SW 1271 (cell line): Measurements from ENCODE around the gene MOCS3.

Experiments used
- DNase-seq, 2 experiments: peaks; one replicate each; lab custom pipeline; 2025; lab: John Stamatoyannopoulos, UW

Gene MOCS3, protein sequence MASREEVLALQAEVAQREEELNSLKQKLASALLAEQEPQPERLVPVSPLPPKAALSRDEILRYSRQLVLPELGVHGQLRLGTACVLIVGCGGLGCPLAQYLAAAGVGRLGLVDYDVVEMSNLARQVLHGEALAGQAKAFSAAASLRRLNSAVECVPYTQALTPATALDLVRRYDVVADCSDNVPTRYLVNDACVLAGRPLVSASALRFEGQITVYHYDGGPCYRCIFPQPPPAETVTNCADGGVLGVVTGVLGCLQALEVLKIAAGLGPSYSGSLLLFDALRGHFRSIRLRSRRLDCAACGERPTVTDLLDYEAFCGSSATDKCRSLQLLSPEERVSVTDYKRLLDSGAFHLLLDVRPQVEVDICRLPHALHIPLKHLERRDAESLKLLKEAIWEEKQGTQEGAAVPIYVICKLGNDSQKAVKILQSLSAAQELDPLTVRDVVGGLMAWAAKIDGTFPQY

DNA sequence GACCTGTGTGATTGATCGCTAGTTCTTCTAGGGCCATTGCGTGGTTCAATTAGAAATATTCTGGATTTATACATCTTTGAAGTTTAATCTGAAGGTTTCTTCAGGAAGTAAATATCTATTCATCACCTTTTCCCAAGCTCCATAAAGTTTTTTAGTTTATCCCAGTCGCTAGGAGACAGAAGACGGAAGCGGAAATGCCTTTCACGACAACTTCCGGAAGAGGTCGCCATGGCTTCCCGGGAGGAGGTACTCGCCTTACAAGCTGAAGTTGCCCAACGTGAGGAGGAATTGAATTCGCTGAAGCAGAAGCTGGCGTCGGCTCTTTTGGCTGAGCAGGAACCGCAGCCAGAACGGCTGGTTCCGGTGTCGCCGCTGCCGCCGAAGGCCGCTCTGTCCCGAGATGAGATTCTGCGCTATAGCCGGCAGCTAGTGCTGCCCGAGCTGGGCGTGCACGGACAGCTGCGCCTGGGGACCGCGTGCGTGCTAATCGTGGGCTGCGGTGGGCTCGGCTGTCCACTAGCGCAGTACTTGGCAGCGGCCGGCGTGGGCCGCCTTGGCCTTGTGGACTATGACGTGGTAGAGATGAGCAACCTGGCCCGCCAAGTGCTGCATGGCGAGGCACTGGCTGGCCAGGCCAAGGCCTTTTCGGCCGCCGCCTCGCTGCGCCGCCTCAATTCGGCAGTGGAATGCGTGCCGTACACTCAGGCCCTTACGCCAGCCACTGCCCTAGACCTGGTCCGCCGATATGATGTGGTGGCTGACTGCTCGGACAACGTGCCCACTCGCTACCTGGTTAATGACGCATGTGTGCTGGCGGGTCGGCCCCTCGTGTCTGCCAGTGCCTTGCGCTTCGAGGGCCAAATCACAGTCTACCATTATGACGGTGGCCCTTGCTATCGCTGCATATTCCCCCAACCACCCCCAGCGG, at the start of gene MOCS3:
MOCS3 (plus strand) TSS at position 204 of the 928 bp plus-strand sequence; CDS start at position 229, 25 bp downstream.
- peak; percentile 90 to 96 for DNase-seq

DNA sequence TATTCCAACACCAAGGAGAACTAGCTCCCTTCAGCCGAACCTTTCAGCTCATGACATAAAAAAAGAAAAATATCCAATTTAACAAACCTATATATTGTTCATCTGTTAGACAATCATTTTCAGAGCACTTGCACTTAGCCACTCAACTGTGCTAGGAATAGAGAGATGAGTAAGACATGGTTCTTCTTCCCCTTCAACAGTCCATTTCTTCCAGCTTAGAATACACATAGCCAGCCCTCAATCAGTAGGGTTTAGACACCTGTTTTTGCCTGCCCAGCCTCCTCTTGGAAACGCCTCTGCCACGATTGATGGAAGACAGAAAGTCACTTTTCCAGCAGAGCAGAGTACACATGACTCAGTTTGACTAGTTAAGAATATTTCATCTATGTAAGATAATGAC, 49.2 kb upstream of the MOCS3 start:
- no peak for DNase-seq

DNA sequence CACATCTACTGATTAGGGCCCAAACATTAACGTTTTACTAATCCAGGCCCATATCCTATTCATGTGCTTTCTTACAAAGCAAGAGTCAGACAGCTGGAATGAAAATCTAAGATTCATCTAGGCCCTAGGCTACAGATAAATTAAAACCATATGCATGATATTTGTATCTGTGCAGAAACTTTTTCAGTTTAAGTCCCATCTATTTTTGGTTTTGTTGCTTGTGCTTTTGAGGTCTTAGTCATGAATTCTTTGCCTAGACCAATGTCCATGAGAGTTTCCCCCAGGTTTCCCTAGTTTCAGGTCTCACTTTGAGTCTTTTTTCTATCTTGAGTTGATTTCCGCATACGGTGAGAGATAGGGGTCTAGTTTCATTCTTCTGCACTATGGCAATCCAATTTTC, 47.6 kb upstream of the MOCS3 start:
- no peak for DNase-seq

DNA sequence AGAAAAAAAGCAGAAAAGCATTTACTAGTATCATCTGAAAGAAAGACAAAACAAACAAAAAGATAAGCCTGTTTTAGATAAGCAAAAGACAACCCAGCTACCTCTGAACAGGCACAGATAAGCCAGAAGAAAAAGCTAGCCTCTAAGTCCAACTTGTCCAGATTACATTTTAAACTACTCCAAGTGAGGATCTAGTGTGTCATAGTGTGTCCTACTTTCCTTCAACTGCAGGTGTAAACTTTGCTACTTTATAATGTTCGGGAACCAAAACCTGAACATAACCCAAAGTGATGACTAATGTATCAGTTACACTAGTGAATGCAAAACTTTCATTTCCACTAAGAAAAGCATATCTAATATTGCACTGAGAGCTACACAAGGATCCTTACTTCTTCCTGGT, 46.9 kb upstream of the MOCS3 start:
- no peak for DNase-seq

DNA sequence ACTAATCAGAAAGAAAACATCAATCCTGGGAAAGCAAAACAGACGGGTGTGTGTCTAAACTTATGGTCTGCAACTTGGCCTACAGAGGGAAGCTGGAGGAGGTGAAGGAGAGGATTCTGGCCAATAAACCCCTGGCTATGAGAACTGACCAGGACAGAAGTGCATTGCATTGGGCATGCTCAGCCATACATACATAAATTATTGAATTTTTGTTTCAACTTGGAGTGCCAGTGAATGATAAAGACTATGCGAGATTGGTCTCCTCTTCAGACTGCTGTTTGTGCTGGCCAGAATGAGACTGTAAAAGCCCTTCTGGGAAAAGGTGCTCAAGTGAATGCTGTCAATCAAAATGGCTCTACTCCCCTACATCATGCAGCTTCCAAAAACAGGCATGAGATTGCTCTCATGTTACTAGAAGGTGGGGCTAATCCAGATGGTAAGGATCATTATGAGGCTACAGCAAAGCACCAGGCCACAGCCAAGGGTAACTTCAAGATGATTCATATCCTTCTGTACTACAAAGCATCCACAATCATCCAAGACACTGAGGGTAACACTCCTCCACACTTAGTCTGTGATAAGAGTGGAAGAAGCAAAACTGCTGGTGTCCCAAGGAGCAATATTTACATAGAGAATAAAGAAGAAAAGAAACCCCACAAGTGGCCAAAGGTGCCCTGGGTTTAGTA, 44.8 kb upstream of the MOCS3 start:
- peak; percentile 39 to 81 for DNase-seq

DNA sequence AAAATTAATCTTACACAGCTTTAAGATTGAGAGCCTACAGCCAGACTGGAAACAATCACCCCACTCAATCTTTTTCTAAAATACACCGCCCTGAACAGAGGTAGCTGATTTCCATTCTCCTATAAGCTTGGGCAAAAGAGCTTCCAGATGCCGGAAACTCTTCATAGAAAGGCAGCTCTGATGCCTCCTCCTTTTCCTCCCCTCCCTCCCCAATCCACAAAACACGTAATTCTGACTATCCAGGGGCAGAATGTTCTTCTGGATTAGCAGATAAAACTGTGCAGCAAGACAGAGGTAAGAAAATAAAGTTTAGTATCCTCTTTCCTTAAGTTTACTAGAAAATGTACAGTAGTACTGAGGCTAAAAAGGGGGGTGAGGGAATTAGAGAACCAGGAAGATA, 43.2 kb upstream of the MOCS3 start:
- DNase-seq: no peak

DNA sequence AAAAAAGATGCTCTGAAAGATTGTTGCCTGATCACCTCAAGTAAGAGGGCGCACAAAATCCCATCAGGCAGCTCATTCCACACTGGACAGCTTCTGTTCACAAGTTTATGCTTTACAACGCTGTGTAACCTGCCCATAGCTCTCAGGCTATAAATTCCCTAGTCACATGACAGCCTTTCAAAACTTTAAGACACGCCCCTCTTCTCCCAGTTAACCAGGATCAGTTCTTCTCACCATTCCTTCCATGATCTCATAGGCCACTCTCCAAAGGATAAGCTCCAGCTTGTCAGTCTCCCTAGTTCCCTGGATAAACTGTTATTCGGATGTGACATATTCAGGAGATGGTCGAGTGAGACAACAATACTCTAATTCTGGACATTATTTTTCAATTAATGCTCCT, 42.4 kb upstream of the MOCS3 start:
- peak in 1 of 2 experiments; percentile 23 for DNase-seq

DNA sequence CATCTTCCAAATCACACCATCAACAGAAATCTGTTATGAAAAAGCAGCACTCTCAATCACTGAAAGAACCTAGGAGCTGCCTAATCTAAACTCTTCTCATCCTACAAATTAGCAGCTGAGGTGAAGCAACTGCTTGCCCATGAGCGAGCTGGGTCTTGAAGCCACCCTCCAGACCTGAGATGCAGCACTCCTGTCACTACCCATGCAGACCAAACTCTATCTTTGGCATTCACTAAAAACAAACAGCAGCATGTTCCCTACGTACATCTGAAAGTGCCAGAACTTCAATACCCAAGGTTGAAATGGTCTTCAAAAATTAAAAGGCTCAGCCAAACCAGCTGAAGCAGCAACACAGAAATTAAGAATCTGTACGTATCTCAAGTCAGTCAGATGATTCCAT, 41.7 kb upstream of the MOCS3 start:
- DNase-seq: no peak

DNA sequence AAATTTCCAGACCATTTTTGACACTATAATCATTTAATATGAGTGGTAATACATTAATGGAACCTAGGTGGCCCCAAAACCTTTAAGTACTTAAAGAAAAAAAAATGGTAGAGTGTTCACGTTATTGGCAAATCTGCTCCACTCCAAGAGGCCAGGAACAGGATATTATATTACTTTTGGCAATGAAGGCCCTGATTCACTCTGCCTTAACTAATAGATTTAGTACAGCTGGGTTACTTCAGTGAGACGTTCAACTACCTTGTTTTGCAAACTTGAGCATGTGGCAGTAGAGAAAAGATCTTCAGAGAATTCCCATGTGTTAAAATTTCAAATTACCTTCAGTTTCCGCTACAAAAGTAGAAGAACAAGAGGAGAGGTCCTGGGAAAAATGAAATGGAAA, 40.2 kb upstream of the MOCS3 start:
- DNase-seq: no peak

DNA sequence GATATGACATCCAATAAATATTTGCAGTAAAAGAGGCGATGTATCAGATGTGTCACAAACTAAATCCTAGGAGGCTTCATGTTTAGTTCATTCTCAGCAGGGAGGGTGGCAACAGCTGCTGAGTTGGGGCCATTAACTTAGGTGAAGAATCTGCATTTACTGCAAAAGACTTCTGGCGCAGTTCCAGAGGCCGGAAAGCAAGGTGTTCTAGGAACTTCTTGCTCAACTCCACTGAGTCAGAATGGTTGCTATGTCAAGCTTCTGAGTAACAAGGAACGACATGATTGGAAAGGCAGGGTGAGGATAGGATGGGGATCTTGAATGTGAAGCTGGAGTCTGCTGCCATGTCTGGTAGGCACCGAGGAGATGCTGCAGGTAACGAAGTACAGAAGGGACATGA, 39.1 kb upstream of the MOCS3 start:
- peak in 1 of 2 experiments; percentile 53 for DNase-seq

DNA sequence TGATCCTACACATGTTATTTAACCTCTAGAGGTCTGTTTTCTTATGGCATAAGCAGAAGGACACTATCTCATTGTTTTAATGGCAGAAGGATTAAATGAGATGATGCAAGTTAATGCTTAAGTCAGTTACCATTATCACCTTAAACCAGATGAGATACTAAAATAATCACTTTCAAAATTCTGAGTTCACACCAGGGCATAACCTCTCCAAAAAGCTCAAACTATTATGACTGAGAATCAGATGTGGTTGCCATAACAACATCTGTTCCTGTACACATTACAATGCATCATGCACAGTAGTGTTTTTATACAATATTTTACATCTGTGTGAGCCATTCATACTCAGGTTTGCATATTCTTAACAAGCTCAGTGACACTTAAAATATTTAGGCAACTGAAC, 37.6 kb upstream of the MOCS3 start:
- peak in 1 of 2 experiments; percentile 18 for DNase-seq

DNA sequence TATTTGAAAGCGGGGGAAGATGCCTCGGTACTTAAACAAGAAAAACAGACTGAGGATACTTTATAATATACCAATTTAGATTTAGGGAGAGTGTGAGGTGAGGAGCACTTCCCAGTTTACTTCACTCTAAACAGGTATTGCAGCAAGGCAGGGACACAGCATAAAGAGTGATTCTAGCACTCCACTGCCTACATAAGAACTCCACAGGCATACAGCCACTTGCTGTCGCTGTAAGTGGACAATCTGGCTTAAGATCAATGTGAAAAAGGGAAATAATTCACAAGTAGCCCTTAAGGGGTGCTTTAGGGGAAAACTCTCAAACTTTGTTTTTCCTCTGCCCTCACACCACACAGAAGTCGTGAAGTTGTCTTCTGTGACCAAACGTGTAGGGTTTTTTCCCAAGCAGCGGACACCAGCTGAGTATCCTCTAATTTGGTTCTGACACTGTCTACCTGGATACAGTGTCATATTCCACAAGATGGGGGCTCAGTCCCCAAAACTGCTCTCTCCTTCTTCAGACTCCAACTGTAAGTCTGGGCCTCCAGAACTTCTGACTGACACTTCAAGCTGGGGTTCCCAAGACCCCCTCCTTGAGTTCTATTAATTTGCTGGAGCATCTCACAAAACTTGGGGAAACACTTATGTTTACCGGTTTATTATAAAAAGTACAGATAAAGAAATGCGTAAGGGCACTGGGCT, 36.7 kb upstream of the MOCS3 start:
- no peak for DNase-seq

DNA sequence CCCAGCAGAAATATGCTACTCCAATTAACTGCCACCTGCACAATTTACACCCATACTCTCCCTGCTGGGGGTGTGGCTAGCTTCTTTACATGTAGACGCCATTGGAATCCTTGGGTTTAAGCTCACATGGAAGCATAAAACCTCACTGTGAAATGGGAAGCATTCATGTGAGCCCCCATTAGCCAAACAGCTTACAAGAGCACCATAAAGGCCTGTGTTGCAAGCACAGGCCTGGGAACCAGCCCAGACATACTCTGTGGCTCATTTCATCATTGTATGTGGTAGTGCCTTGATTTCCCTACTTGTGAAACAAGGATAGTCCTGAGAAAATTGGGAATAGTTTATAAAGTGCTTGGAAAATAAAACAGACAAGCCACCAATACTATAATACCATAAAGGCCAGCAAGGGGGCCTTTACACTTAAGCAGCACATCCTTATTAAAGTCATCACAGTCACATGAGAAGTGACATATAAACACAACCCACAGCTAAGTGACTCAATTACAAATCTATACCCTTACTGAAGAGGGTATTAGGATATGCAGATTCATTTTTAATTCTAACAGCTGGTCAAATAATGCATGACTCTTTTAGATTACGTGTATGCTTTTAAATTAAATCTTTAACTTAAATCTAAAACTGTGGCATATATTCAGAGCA, 34.2 kb upstream of the MOCS3 start:
- DNase-seq: no peak

DNA sequence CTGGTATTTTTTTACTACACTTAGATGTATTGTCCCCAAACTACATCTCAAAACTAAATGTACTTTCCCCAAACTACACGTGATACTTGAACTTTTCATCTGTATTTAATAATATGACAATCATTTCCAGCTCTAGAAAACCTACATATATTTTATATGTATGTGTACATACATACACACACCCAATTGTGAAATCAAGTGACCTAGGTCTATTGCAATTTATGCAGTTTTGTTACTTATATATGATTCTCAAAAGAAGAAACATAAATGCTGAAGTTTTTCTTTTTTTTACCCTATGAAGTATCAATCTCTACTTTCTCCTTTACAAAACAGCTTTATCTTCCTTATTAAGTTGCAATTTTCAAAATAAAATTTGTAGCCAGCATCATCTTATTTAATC, 32.1 kb upstream of the MOCS3 start:
- no peak for DNase-seq

DNA sequence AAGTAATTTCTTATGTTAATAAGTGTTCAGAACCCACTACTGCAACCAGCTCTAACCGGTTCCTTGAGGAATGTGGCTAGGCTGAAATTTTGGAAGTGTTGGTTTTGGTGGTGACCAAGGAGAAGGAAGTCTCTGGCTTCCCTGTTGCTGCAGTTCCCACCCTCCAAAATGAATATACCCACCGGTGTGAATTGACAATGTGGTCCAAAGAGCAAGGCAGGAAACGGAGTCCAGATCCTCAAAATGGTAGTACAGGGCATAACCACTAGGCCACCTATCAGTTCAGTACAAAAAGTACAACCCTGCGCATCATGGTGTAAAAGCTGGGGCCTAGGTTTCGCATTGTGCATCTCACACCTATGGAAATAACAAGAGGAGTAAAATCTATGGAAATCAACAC, 30.1 kb upstream of the MOCS3 start:
- DNase-seq: no peak

DNA sequence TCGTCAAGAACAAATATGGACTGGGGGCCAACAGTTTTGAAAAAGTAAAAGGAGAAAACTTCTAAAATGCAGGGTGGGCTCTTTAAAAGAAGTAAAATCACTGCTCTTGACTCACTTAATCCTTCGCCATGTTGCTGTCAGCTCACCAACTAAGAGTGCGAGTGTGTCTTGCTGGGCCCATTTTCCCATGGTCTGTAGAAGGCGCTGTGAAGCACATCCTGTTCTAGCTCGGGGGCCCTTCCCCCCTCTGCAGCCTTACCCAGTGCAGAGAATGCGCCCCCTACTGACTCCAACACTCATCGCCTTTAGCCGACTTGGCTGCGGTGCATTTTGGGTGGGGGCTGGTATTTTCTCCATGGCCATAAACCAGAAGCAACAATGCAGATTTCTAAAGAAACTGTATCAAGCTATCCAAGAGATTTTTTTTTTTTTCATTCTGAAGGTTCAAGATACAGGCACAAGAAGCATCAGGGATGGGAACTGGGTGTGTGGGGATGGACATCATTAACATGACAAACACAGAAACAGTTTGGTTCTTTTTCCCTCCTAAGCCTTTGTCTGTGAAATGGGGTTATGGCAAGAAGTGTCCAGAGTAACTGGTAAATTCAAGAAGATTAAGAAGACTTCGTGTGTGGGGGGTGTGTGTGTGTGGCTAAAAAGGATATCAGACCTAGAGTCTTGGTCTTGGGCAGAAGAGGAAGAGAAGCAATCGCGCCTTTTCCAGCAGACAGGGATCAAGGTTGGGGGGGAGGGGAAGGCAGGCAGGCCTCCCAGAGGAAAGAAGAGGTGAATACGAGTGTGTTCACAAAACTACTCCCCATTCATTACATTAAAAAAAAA, 29.1 kb upstream of the MOCS3 start:
- peak; percentile 94 to 98 for DNase-seq

DNA sequence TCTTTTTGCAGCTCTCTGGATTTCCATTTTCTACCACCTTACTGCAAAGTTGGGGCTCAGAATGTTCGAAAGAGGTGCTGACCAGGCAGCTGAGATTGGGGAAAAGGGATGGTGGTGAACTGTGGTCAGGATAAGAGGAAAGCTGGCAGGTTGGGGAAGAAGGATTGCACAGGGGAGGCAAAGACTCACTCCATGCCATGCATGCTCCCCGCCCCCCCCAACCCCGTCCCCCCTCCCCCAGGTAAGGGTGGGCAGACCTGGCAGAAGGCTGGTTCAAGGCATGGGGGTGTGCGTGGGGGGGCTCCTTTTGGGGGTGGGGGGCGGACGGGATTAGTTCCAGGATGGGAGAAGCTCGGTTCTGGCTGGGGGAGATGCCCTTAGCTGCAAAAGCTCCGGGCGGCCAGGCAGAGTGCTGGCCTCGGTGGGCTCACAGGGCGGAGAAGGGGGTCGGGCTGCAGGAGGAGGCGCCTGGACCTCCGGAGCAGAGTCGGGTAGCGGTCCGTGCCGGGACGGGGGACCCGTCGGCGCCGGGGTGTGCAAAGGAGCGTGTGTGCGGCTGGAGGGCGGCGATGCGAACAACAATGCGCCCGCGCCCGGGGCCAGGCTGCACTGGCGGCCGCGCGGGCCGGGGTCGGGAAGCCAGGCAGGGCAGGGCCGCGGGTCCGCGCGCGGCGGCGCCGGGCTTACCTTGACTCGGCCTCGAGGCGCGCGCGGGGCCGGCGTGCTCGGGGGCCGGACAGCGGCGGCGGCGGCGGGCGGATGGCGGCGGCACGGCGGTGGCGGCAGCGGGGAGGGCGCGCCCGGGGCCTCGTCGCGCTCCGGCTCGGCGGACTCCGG, 28.3 kb upstream of the MOCS3 start:
- DNase-seq: peak in 1 of 2 experiments; percentile 59

DNA sequence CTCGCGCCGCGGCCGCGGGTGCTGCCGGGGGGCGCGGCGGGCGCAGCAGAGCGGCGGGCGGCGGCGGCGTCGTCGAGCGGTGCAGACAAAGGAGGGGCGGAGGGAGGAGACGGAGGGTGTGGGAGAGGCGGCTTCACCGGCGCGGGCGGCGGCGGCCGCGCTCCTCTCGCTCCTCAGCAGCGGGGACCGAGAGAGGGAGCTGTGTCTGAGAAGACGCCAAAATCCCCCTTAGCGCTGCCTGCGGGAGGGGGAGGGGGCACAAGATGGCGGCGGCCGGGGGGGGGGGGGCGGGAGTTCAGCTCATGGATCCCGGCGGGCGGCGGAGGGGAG, 27.7 kb upstream of the MOCS3 start:
- no peak for DNase-seq

DNA sequence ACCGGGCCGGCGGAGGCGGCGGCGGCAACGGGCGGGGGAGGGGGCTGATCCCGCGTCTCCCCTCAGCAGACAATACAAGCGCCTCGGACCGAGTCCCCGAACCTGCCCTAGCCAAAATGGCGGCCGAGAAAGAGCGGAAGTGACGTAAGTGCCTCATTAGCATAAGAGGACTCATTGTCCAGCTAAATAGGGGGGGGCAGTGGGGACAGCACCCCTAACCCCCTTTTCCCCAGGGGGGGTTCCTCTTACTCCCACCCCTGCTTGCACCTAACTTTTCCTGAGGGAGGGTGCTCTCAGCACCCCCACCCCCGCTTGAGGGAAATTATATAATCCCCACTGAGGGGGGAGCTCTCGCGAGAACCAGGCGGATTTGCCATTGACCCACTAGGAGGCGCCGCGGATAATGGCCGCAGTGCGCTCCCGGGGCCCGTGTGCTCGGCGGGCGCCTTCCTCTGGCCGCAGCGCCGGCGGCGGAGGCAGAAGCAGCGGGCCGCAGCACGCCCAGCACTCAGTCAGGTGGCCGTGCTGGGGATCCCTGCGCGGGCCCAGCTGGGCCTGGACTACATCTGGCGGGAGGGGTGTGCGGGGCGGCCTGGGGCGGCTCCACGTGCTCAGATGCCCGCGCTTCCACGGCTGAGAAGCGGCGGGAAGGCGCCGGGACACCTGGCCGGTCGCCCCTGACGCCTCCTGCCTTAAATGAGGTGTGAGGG, 27.2 kb upstream of the MOCS3 start, which contains the start of gene ADNP:
ADNP (minus strand) TSS at position 132 of the 710 bp plus-strand sequence. CDS start 27,441 bp downstream, outside the sequence.
- peak; percentile 72 to 91 for DNase-seq
